ENCODE results near the gene TMEM182. TPM values are rescaled to one million over a fixed set of nuclear protein-coding genes. Genes with fewer than 3 reads are reported as not detected.

Gene TMEM182
- total and polyA plus RNA-seq, 2 of the 4 experiments (the other 2 are of a cell fraction): 1.3 to 1.4 TPM

- Histone ChIP-seq H3K4ac (ENCODE audit: low read depth, low read length) (no peak overlapping the region), H3K36me3 (ENCODE audit: control insufficient read depth, insufficient read depth, low read length) (peaks cover 16% of the 10 kb centered on the region), H3K23ac (ENCODE audit: low read depth, low read length) (no peak overlapping the region), H3K56ac (ENCODE audit: extremely low read depth, insufficient read depth, low read length) (no peak overlapping the region), H4K91ac (ENCODE audit: insufficient read depth, low read depth, low read length) (no peak overlapping the region), H2AK9ac (replicated peaks; ENCODE audit: low read depth, low read length, poor library complexity) (no peak overlapping the region), H3K9ac (ENCODE audit: low read depth, low read length) (no peak overlapping the region), H3K27me3 (ENCODE audit: control insufficient read depth, insufficient read depth, low read length) (no peaks in the 10 kb centered on the region), H2AFZ (replicated peaks; ENCODE audit: low read length, poor library complexity) (no peak overlapping the region), H2BK5ac (ENCODE audit: low read depth, low read length, poor library complexity, severe bottlenecking) (no peak overlapping the region), H2BK120ac (ENCODE audit: low read depth, low read length) (no peak overlapping the region), H3K4me2 (ENCODE audit: low read depth, low read length) (no peak overlapping the region), H4K8ac (ENCODE audit: low read depth in 2 of 2, low read length in 2 of 2) (no peak overlapping the region), H3K14ac (replicated peaks; ENCODE audit: low read depth, low read length) (no peak overlapping the region), H3K27ac (ENCODE audit: insufficient read depth, low read length) (no peak overlapping the region), H2BK15ac (ENCODE audit: low read depth, low read length) (no peak overlapping the region), H4K20me1 (ENCODE audit: insufficient read depth, low read length) (no peaks in the 10 kb centered on the region), H3K9me3 (ENCODE audit: control insufficient read depth, insufficient read depth, low read length) (no peaks in the 10 kb centered on the region), H4K5ac (ENCODE audit: low read depth, low read length) (no peak overlapping the region), H3K4me3 (ENCODE audit: insufficient read depth, low read depth, low read length) (no peak overlapping the region), H3K18ac (ENCODE audit: low read depth, low read length) (no peak overlapping the region), H2AK5ac (ENCODE audit: low read depth, low read length) (no peak overlapping the region), H2BK20ac (ENCODE audit: low read depth, low read length) (no peak overlapping the region), H3K79me1 (ENCODE audit: low read depth in 1 of 2, low read length in 2 of 2) (no peaks in the 10 kb centered on the region), H3K9me1 (ENCODE audit: insufficient read depth, low read length) (peaks cover 6% of the 10 kb centered on the region; the same call in 1 of the 2 replicates), H3K4me1 (ENCODE audit: control insufficient read depth, insufficient read depth, low read length) (peaks cover 3% of the 10 kb centered on the region; the same call in 1 of the 2 replicates)
- dilution Hi-C loops (cut with HindIII; ENCODE audit: low sequenced_read_pairs, unreplicated experiment) (no loop called here), in situ Hi-C loops (cut with MboI; ENCODE audit: low sequenced_read_pairs) (no loop called here), intact Hi-C loops (cut with micrococcal nuclease) (no loop called here)
- ChIA-PET POLR2A (ENCODE audit: unreplicated experiment) (no interaction called here), CTCF (interaction anchor here (0.6 kb wide), 1 partner anchor 9 kb away, joined by 3 read pairs; no protein-coding TSS in a partner anchor)
- no peak for DNase-seq
- 65% methylated on average over 6 of the region's 15 CpGs; no CpG with 5 or more reads in 1 of the 2 experiments for WGBS, 2 experiments (ENCODE audit: extremely low coverage in 2 of 2, insufficient read length in 1 of 2)
- ATAC-seq (ENCODE audit: low read depth): no peak
- no TSS peak for BruUV-seq (replicated peaks)
- no peak for TF ChIP-seq ELK1 (IDR thresholded peaks at IDR 0.05; ENCODE audit: borderline replicate concordance, low read depth, low read length)
- TF ChIP-seq CEBPB (IDR thresholded peaks at IDR 0.05; ENCODE audit: low read depth, low read length): no peak
- TF ChIP-seq USF2 (IDR thresholded peaks at IDR 0.05; ENCODE audit: low read depth, low read length): no peak
- no peak for TF ChIP-seq RCOR1 (IDR thresholded peaks at IDR 0.05; ENCODE audit: insufficient replicate concordance, low read length)
- TF ChIP-seq NFE2L2 (IDR thresholded peaks at IDR 0.05; ENCODE audit: low read depth, low read length): no peak
- TF ChIP-seq CHD1 (IDR thresholded peaks at IDR 0.05; ENCODE audit: low read depth, low read length): no peak
- TF ChIP-seq RFX5 (IDR thresholded peaks at IDR 0.05; ENCODE audit: low read depth, low read length): no peak
- no peak for TF ChIP-seq MXI1 (IDR thresholded peaks at IDR 0.05; ENCODE audit: borderline replicate concordance, low read depth, low read length)
- no peak for TF ChIP-seq BHLHE40 (IDR thresholded peaks at IDR 0.05; ENCODE audit: low read depth, low read length)
- TF ChIP-seq MAFK (IDR thresholded peaks at IDR 0.05; ENCODE audit: low read depth, low read length): no peak
- TF ChIP-seq SMC3 (IDR thresholded peaks at IDR 0.05; ENCODE audit: low read depth, low read length): no peak
- TF ChIP-seq FOS (IDR thresholded peaks at IDR 0.05; ENCODE audit: low read depth, low read length): no peak
- TF ChIP-seq CTCF (conservative IDR thresholded peaks at IDR 0.05; ENCODE audit: low read depth, low read length): no peak
- TF ChIP-seq POLR2A (IDR thresholded peaks at IDR 0.05; ENCODE audit: low read depth, low read length): no peak
- TF ChIP-seq RAD21 (IDR thresholded peaks at IDR 0.05; ENCODE audit: low read length): no peak
These were observed 35.4 kb upstream of the TMEM182 start for GRCh38 chr2:102726128-102727087.

Data from IMR-90 (cell line).